SK-N-SH (cell line): Measurements from ENCODE around the gene WDR91. TPM values are rescaled to one million over a fixed set of nuclear protein-coding genes. Genes with fewer than 3 reads are reported as not detected.

Experiments used
- CTCF ChIA-PET: fragments of 300-600, 350-600 bp; formaldehyde crosslinking; extraction: SDS; loops from one replicate; lab custom pipeline; 2021; lab: Yijun Ruan, JAX
- POLR2A ChIA-PET: fragments of 350-600 bp; sonication (Branson Sonifier 250); formaldehyde crosslinking; extraction: SDS; loops from one replicate; lab custom pipeline; 2020; ENCODE audit warnings: antibody characterized with exemption, inconsistent platforms; lab: Yijun Ruan, JAX
- DNase-seq: peaks from one replicate; pipeline ENCODE4 v3.0.0; 2012
- H2AFZ ChIP-seq: fragments of 200-600 bp; sonication (generic); 2 replicates; pipeline ENCODE4 v1.8.1; 2016; ENCODE audit warnings: antibody characterized with exemption, mild to moderate bottlenecking, low read depth
- H3F3A ChIP-seq: fragments of 200-600 bp; sonication (generic); replicated peaks from 2 replicates; pipeline ENCODE3; 2016; ENCODE audit warnings: antibody characterized with exemption, mild to moderate bottlenecking; ENCODE audit not compliant: insufficient read depth
- H3K27ac ChIP-seq, 2 experiments: fragments of 200-500 bp in 1 of 2; fragments of 200-600 bp in 1 of 2; sonication (Bioruptor generic) in 1 of 2; sonication (generic), shearing (Covaris generic) in 1 of 2; 2 replicates each; pipeline versions ENCODE4 v1.5.1 to v1.6.1; 2014 to 2016; ENCODE audit warnings: low read depth in 2 of 2, inconsistent platforms in 1 of 2, low read length in 1 of 2, mild to moderate bottlenecking in 1 of 2, mixed read lengths in 1 of 2
- H3K27me3 ChIP-seq: fragments of 200-600 bp; sonication (generic), shearing (Covaris generic); 2 replicates; pipeline ENCODE4 v1.6.1; 2016; ENCODE audit warnings: mixed run types; ENCODE audit not compliant: insufficient read depth
- H3K36me3 ChIP-seq, 2 experiments: fragments of 200-500 bp in 1 of 2; fragments of 200-600 bp in 1 of 2; sonication (Bioruptor generic) in 1 of 2; sonication (generic) in 1 of 2; replicated peaks in 1 of 2; 2 replicates each; pipeline versions ENCODE3 to v1.5.1; 2014 to 2016; ENCODE audit warnings: low read length in 1 of 2, mild to moderate bottlenecking in 1 of 2; ENCODE audit not compliant: insufficient read depth in 2 of 2, control insufficient read depth in 1 of 2
- H3K4me1 ChIP-seq, 2 experiments: fragments of 200-500 bp in 1 of 2; fragments of 200-600 bp in 1 of 2; sonication (Bioruptor generic) in 1 of 2; sonication (generic), shearing (Covaris generic) in 1 of 2; 2 replicates each; pipeline versions ENCODE4 v1.5.1 to v1.6.1; 2014 to 2016; ENCODE audit warnings: low read depth in 1 of 2, low read length in 1 of 2, mixed run types in 1 of 2; ENCODE audit not compliant: insufficient read depth in 2 of 2, control insufficient read depth in 1 of 2
- H3K4me2 ChIP-seq: fragments of 200-600 bp; sonication (generic), shearing (Covaris generic); 2 replicates; pipeline ENCODE4 v1.6.1; 2017; ENCODE audit warnings: mixed run types
- H3K4me3 ChIP-seq, 2 experiments: fragments of 200-500 bp in 1 of 2; fragments of 200-600 bp in 1 of 2; sonication (Bioruptor generic) in 1 of 2; sonication (generic), shearing (Covaris generic) in 1 of 2; 2 replicates each; pipeline versions ENCODE4 v1.5.1 to v1.8.1; 2014 to 2016; ENCODE audit warnings: low read depth in 2 of 2, inconsistent platforms in 1 of 2, low read length in 1 of 2, mild to moderate bottlenecking in 1 of 2, mixed read lengths in 1 of 2, moderate library complexity in 1 of 2
- H3K79me2 ChIP-seq: fragments of 200-600 bp; sonication (generic); 2 replicates; pipeline ENCODE4 v1.8.1; 2017; ENCODE audit warnings: mild to moderate bottlenecking; ENCODE audit not compliant: insufficient read depth
- H3K9ac ChIP-seq: fragments of 200-600 bp; sonication (generic); 2 replicates; pipeline ENCODE4 v1.6.1; 2017; ENCODE audit warnings: mixed run types
- H3K9me2 ChIP-seq: fragments of 200-600 bp; sonication (generic); 2 replicates; pipeline ENCODE4 v1.6.1; 2017; ENCODE audit warnings: mixed run types
- H3K9me3 ChIP-seq: fragments of 200-600 bp; sonication (generic); 2 replicates; pipeline ENCODE4 v1.6.1; 2017; ENCODE audit warnings: mixed run types, mild to moderate bottlenecking, moderate library complexity
- H4K20me1 ChIP-seq: fragments of 200-600 bp; sonication (generic); 2 replicates; pipeline ENCODE4 v1.6.1; 2017; ENCODE audit warnings: mild to moderate bottlenecking, mixed run types; ENCODE audit not compliant: insufficient read depth
- EP300 ChIP-seq, 2 experiments: IDR thresholded peaks; 2 replicates each; pipeline versions ENCODE4 v1.4.0 to v1.6.1; 2012; ENCODE audit warnings: borderline replicate concordance in 1 of 2, low read depth in 1 of 2, low read length in 1 of 2
- FOXJ3 ChIP-seq: sonication (generic); formaldehyde crosslinking; IDR thresholded peaks from 2 replicates; pipeline ENCODE4 v1.5.1; 2020; ENCODE audit warnings: mild to moderate bottlenecking, missing genetic modification reagents
- GABPA ChIP-seq: IDR thresholded peaks from 2 replicates; pipeline ENCODE4 v1.4.0; 2012; ENCODE audit warnings: low read depth, mild to moderate bottlenecking
- JUND ChIP-seq: IDR thresholded peaks from 2 replicates; pipeline ENCODE4 v1.4.0; 2012
- MEF2A ChIP-seq: IDR thresholded peaks from 2 replicates; pipeline ENCODE4 v1.4.0; 2012; ENCODE audit warnings: low read depth, borderline replicate concordance
- NFIC ChIP-seq: IDR thresholded peaks from 2 replicates; pipeline ENCODE4 v1.4.0; 2012; ENCODE audit warnings: borderline replicate concordance
- NRF1 ChIP-seq: IDR thresholded peaks from 2 replicates; pipeline ENCODE4 v1.6.1; 2012; ENCODE audit warnings: low read depth, mild to moderate bottlenecking, low read length
- PBX3 ChIP-seq: IDR thresholded peaks from 2 replicates; pipeline ENCODE4; 2012
- POLR2AphosphoS5 ChIP-seq: IDR thresholded peaks from 2 replicates; pipeline ENCODE4 v1.6.1; 2012; ENCODE audit warnings: low read depth, low read length
- REST ChIP-seq: IDR thresholded peaks from 2 replicates; pipeline ENCODE4 v1.6.1; 2012; ENCODE audit warnings: mild to moderate bottlenecking, low read depth, low read length, moderate library complexity
- SMC3 ChIP-seq: IDR thresholded peaks from 2 replicates; pipeline ENCODE4 v1.6.1; 2012; ENCODE audit warnings: low read depth, low read length, improper control_type of control experiment
- TAF1 ChIP-seq: IDR thresholded peaks from 2 replicates; pipeline ENCODE4 v1.6.1; 2012; ENCODE audit warnings: low read depth, mild to moderate bottlenecking, low read length, moderate library complexity, borderline replicate concordance
- TCF12 ChIP-seq: IDR thresholded peaks from 2 replicates; pipeline ENCODE4 v1.4.0; 2012
- TEAD4 ChIP-seq: IDR thresholded peaks from 2 replicates; pipeline ENCODE4 v1.4.0; 2012; ENCODE audit warnings: mild to moderate bottlenecking, borderline replicate concordance; ENCODE audit not compliant: insufficient read depth
- USF2 ChIP-seq: fragments of 150-350 bp; IDR thresholded peaks from 2 replicates; pipeline ENCODE4 v1.6.1; 2017; ENCODE audit warnings: antibody characterized with exemption, low read length, low read depth, borderline replicate concordance
- YY1 ChIP-seq: IDR thresholded peaks from 2 replicates; pipeline ENCODE4 v1.4.0; 2012; ENCODE audit warnings: low read depth, mild to moderate bottlenecking
- WGBS: methylation state at CpG from one replicate; pipeline ENCODE4 v1.1.6; 2017; ENCODE audit warnings: low lambda C conversion rate; 5-methylcytosine and 5-hydroxymethylcytosine counted together
- polyA plus RNA-seq, 3 experiments: library from polyadenylated mRNA; depleted of rRNA; stranded (reverse); fragments of >200 nt; gene quantifications; 2 replicates each; pipeline ENCODE4 v1.2.3, GENCODE V29; 2012
- TF ChIP-seq, protein P1 (sequence below): IDR thresholded peaks from 2 replicates; pipeline ENCODE4 v1.4.0; 2012; ENCODE audit warnings: low read depth, borderline replicate concordance

Gene WDR91
- polyA plus RNA-seq, 1 of the 3 experiments (the other 2 are of a cell fraction), result 8.4 TPM

DNA sequence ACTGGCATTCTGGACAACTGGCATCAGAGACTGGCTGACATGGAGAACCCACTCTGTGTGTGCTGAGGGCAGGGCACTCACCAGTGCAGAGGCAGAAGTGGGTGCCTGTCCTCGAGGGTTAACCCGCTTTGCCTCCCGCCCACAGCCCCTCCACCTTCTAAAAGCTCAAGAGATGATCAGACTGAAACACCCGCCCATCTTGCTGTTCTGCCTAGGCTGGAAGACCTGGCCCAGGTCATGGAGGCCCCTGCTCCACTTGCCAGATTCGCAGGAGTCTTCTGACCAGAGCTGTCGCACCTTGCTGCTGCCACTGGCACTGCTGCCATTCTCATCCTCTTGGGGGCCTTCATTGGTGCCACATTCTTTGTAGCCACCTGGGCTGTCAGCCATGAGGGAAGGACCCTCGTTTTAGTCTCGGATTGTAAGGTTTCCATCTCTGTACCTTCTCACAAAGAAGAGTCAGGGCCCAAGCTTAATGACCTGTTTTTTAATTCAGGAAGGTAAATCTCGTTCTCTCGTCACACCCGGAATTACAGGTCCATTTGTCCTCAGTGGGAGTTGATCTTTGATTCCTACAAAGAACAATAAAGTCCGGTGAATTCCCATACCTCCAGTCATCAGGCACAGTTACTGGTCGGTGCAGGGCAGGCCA is 42.7 kb downstream of the WDR91 start:
- ChIA-PET POLR2A (no interaction called here), CTCF (interaction anchor here (0.6 to 3.4 kb wide), 12 partner anchors 10 to 1082 kb away, joined by 3 to 36 read pairs (median 3); no protein-coding TSS in a partner anchor)
- Histone ChIP-seq H3K9ac (no peak overlapping the region), H3K4me3 (no peak overlapping the region; a peak in 1 of 4 replicates), H3K4me2 (peak overlapping the region; percentile 98), H3K36me3 (peaks cover 35 to 48% of the 10 kb centered on the region in 2 experiments), H3K79me2 (peaks cover 30% of the 10 kb centered on the region), H3K9me2 (no peaks in the 10 kb centered on the region), H2AFZ (no peak overlapping the region), H3F3A (peaks cover 13% of the 10 kb centered on the region), H3K9me3 (no peaks in the 10 kb centered on the region), H4K20me1 (no peaks in the 10 kb centered on the region), H3K4me1 (peaks cover 3 to 24% of the 10 kb centered on the region in 2 experiments; a peak in 3 of 4 replicates), H3K27ac (no peak overlapping the region), H3K27me3 (no peaks in the 10 kb centered on the region)
- no peak for TF ChIP-seq GABPA
- TF ChIP-seq JUND, result no peak
- no peak for TF ChIP-seq PBX3
- no peak for TF ChIP-seq USF2
- no peak for TF ChIP-seq TEAD4
- TF ChIP-seq NRF1, result no peak
- no peak for TF ChIP-seq MEF2A
- no peak for TF ChIP-seq POLR2AphosphoS5
- no peak for TF ChIP-seq EP300 (IDR thresholded peaks at IDR 0.05; ENCODE audit: borderline replicate concordance in 1 of 2, low read depth in 1 of 2, low read length in 1 of 2)
- no peak for TF ChIP-seq FOXJ3
- TF ChIP-seq, protein P1, sequence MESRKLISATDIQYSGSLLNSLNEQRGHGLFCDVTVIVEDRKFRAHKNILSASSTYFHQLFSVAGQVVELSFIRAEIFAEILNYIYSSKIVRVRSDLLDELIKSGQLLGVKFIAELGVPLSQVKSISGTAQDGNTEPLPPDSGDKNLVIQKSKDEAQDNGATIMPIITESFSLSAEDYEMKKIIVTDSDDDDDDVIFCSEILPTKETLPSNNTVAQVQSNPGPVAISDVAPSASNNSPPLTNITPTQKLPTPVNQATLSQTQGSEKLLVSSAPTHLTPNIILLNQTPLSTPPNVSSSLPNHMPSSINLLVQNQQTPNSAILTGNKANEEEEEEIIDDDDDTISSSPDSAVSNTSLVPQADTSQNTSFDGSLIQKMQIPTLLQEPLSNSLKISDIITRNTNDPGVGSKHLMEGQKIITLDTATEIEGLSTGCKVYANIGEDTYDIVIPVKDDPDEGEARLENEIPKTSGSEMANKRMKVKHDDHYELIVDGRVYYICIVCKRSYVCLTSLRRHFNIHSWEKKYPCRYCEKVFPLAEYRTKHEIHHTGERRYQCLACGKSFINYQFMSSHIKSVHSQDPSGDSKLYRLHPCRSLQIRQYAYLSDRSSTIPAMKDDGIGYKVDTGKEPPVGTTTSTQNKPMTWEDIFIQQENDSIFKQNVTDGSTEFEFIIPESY, result no peak
- TF ChIP-seq NFIC, result no peak
- no peak for TF ChIP-seq TAF1
- no peak for TF ChIP-seq YY1
- TF ChIP-seq SMC3, result no peak
- no peak for TF ChIP-seq TCF12
- no peak for TF ChIP-seq REST
- WGBS, result 97% methylated on average over 13 of the region's 13 CpGs
- no peak for DNase-seq
